K562 (cell line): ENCODE data around the gene SELENOO. TPM values are rescaled to one million over a fixed set of nuclear protein-coding genes. Genes with fewer than 3 reads are reported as not detected.

Experiments used
- ATAC-seq: fragments of 200-7000 bp; cut with Tn5 transposase; 3 replicates; pipeline ENCODE4 v1.9.1; 2020; ENCODE audit warnings: moderate library complexity
- BruUV-seq: library from RNA; stranded (reverse); fragments of 400-500 nt; replicated peaks from 2 replicates; lab custom pipeline; 2021; lab: Mats Ljungman, UMichigan
- CTCF ChIA-PET: fragments of 300-600 bp; formaldehyde crosslinking; extraction: SDS; loops from one replicate; lab custom pipeline; 2021; ENCODE audit warnings: low intra/inter-chr PET ratio; lab: Yijun Ruan, JAX
- POLR2A ChIA-PET: fragments of 300-600, 350-650 bp; sonication (Branson Sonifier 250); formaldehyde crosslinking; extraction: SDS; loops from one replicate; lab custom pipeline; 2021; ENCODE audit warnings: antibody characterized with exemption, inconsistent platforms; lab: Yijun Ruan, JAX
- DNase-seq, 4 experiments: peaks; one replicate each; pipeline versions ENCODE4 v3.0.0 to v3.0.0-alpha.2; 2011 to 2018; ENCODE audit warnings: low spot score in 3 of 4, mixed read lengths in 3 of 4; ENCODE audit errors: extremely low read depth in 1 of 4
- FAIRE-seq: peaks from 2 replicates; lab custom pipeline; 2011; peaks lifted over from hg19 to GRCh38; lab: Jason Lieb, UNC
- H2AFZ ChIP-seq: 2 replicates; pipeline ENCODE4 v1.6.0; 2011; ENCODE audit warnings: low read depth, low read length, control low read depth, inconsistent platforms
- H3K27ac ChIP-seq: fragments of 200-600 bp; 3 replicates; pipeline ENCODE4 v1.8.0; 2011; ENCODE audit warnings: low read depth, mild to moderate bottlenecking, control low read depth, inconsistent platforms, low read length, moderate library complexity, mixed read lengths; ENCODE audit errors: extremely low read depth
- H3K27me3 ChIP-seq, 2 experiments: fragments of 300-600 bp in 1 of 2; 2 replicates in 1 of 2; 3 replicates in 1 of 2; pipeline versions ENCODE4 v1.6.0 to v1.8.0; 2011; ENCODE audit warnings: inconsistent platforms in 2 of 2, low read length in 2 of 2, mild to moderate bottlenecking in 1 of 2, mixed read lengths in 1 of 2, moderate library complexity in 1 of 2; ENCODE audit not compliant: control insufficient read depth in 2 of 2, insufficient read depth in 2 of 2
- H3K36me3 ChIP-seq: fragments of 300-600 bp; 3 replicates; pipeline ENCODE4 v1.8.0; 2011; ENCODE audit warnings: mild to moderate bottlenecking, low read length, inconsistent platforms; ENCODE audit not compliant: control insufficient read depth, insufficient read depth
- H3K4me1 ChIP-seq, 2 experiments: fragments of 200-600 bp in 1 of 2; replicated peaks in 1 of 2; 2 replicates in 1 of 2; 3 replicates in 1 of 2; pipeline versions ENCODE4 v1.5.1 to v1.8.0; 2011; ENCODE audit warnings: inconsistent platforms in 2 of 2, low read length in 2 of 2, mild to moderate bottlenecking in 1 of 2, mixed read lengths in 1 of 2, moderate library complexity in 1 of 2; ENCODE audit not compliant: control insufficient read depth in 2 of 2, insufficient read depth in 2 of 2
- H3K4me2 ChIP-seq: 2 replicates; pipeline ENCODE4 v1.6.1; 2011; ENCODE audit warnings: low read length, control low read depth, inconsistent platforms, mixed read lengths; ENCODE audit not compliant: insufficient read depth
- H3K4me3 ChIP-seq: fragments of 200-600 bp; sonication (generic), shearing (Covaris generic); 2 replicates; pipeline ENCODE4 v1.5.1; 2016; ENCODE audit warnings: control low read depth, inconsistent platforms
- H3K79me2 ChIP-seq: fragments of 200-600 bp; 3 replicates; pipeline ENCODE4 v1.8.0; 2011; ENCODE audit warnings: low read length, inconsistent platforms; ENCODE audit not compliant: control insufficient read depth, insufficient read depth
- H3K9ac ChIP-seq, 2 experiments: 2 replicates each; pipeline versions ENCODE4 v1.6.0 to v1.6.1; 2011; ENCODE audit warnings: low read depth in 2 of 2, low read length in 2 of 2, control low read depth in 1 of 2, inconsistent platforms in 1 of 2, mild to moderate bottlenecking in 1 of 2, mixed read lengths in 1 of 2; ENCODE audit not compliant: insufficient read depth in 1 of 2
- H3K9me1 ChIP-seq: one replicate; pipeline ENCODE4 v1.6.0; 2011; ENCODE audit warnings: inconsistent platforms, mild to moderate bottlenecking, low read length, moderate library complexity; ENCODE audit not compliant: control insufficient read depth, insufficient read depth
- H3K9me3 ChIP-seq: replicated peaks from 2 replicates; pipeline ENCODE4 v1.5.1; 2011; ENCODE audit warnings: low read depth, low read length, inconsistent platforms; ENCODE audit not compliant: control insufficient read depth, insufficient read depth
- H4K20me1 ChIP-seq: replicated peaks from 2 replicates; pipeline ENCODE4 v1.6.1; 2011; ENCODE audit warnings: low read length, inconsistent platforms, mixed read lengths; ENCODE audit not compliant: control insufficient read depth, insufficient read depth
- C11orf30 ChIP-seq: fragments of 450-650 bp; IDR thresholded peaks from 2 replicates; pipeline ENCODE4 v1.6.1; 2016; ENCODE audit warnings: low read depth, mild to moderate bottlenecking
- CCNT2 ChIP-seq: IDR thresholded peaks from 2 replicates; pipeline ENCODE4 v1.6.1; 2011; ENCODE audit warnings: borderline replicate concordance, low read depth, mild to moderate bottlenecking, moderate library complexity, mixed read lengths, low read length; ENCODE audit not compliant: insufficient read length; ENCODE audit errors: extremely low read depth
- FOXJ3 ChIP-seq: sonication (generic); formaldehyde crosslinking; IDR thresholded peaks from 2 replicates; pipeline ENCODE4 v1.4.0; 2020; ENCODE audit warnings: mild to moderate bottlenecking, missing genetic modification reagents
- FOXM1 ChIP-seq, 2 experiments: fragments of 450-650 bp in 1 of 2; sonication (generic) in 1 of 2; formaldehyde crosslinking in 1 of 2; IDR thresholded peaks; 2 replicates each; pipeline versions ENCODE4 v1.6.1 to v1.9.0; 2017 to 2022; ENCODE audit warnings: low read depth in 2 of 2, mild to moderate bottlenecking in 2 of 2, missing genetic modification reagents in 1 of 2, moderate library complexity in 1 of 2
- NFRKB ChIP-seq: fragments of 450-650 bp; IDR thresholded peaks from 2 replicates; pipeline ENCODE4 v1.6.1; 2016; ENCODE audit warnings: low read depth
- RAD21 ChIP-seq, 2 experiments: fragments of 250-450 bp in 1 of 2; fragments of 450-650 bp in 1 of 2; sonication (Bioruptor Pico) in 1 of 2; formaldehyde crosslinking in 1 of 2; IDR thresholded peaks in 1 of 2; conservative IDR thresholded peaks in 1 of 2; 2 replicates each; pipeline versions ENCODE4 v1.4.0 to v1.8.0; 2020 to 2022; ENCODE audit warnings: mild to moderate bottlenecking in 2 of 2, moderate library complexity in 1 of 2
- SAFB2 ChIP-seq: fragments of 200-400 bp; formaldehyde crosslinking; IDR thresholded peaks from 2 replicates; pipeline ENCODE4 v1.6.1; 2018; ENCODE audit warnings: borderline replicate concordance, low read length, low read depth, moderate library complexity; ENCODE audit not compliant: severe bottlenecking
- TCF7 ChIP-seq: sonication (generic); IDR thresholded peaks from 2 replicates; pipeline ENCODE4 v1.6.1; 2016; ENCODE audit warnings: antibody characterized with exemption, borderline replicate concordance
- TOE1 ChIP-seq, 2 experiments: fragments of 450-650 bp in 1 of 2; sonication (generic) in 1 of 2; formaldehyde crosslinking in 1 of 2; IDR thresholded peaks; 2 replicates each; pipeline versions ENCODE4 v1.7.1 to v1.8.0; 2016 to 2022; ENCODE audit warnings: borderline replicate concordance in 2 of 2, mild to moderate bottlenecking in 2 of 2, antibody characterized with exemption in 1 of 2, inconsistent platforms in 1 of 2, low read depth in 1 of 2, missing genetic modification reagents in 1 of 2, moderate library complexity in 1 of 2
- ZNF143 ChIP-seq: sonication (generic); formaldehyde crosslinking; IDR thresholded peaks from 2 replicates; pipeline ENCODE4 v1.9.0; 2022; ENCODE audit warnings: mild to moderate bottlenecking, missing genetic modification reagents
- ZNF165 ChIP-seq: fragments of 250-450 bp; sonication (Bioruptor Pico); IDR thresholded peaks from 2 replicates; pipeline ENCODE4 v1.4.0; 2020; ENCODE audit warnings: borderline replicate concordance
- ZNF668 ChIP-seq: fragments of 250-450 bp; sonication (Bioruptor Pico); IDR thresholded peaks from 2 replicates; pipeline ENCODE4 v1.8.0; 2022; ENCODE audit warnings: mild to moderate bottlenecking, inconsistent platforms
- WGBS: fragments of 100-300 bp; shearing (Covaris generic); methylation state at CpG from one replicate; pipeline ENCODE4 v1.1.6; 2016; ENCODE audit warnings: low coverage, mixed read lengths; ENCODE audit not compliant: insufficient coverage; ENCODE audit errors: missing lambda C conversion rate; 5-methylcytosine and 5-hydroxymethylcytosine counted together
- in situ Hi-C: fragments of 300-500 bp; cut with MboI; formaldehyde crosslinking; loops from 4 replicates; pipeline ENCODE4 v1.15.0; 2018; ENCODE audit warnings: inconsistent platforms, mixed read lengths
- intact Hi-C: fragments of 100-400 bp; cut with micrococcal nuclease; formaldehyde crosslinking; loops from 2 replicates; pipeline ENCODE4 v1.14.2; 2022
- polyA plus RNA-seq, 8 experiments: library from polyadenylated mRNA; depleted of rRNA in 4 of 8; stranded (reverse) in 5 of 8; unstranded in 3 of 8; fragments of >200 nt; fragmentation: Nextera tagmentation in 2 of 8; fragmentation: Illumina TruSeq in 1 of 8; extraction: Ambion mirVana in 2 of 8; extraction: Trizol in 1 of 8; gene quantifications; 2 replicates each; pipeline versions ENCODE4 v1.2.1 to v1.2.3, GENCODE V29; 2011 to 2014; ENCODE audit warnings: inconsistent platforms in 1 of 8, missing spikeins in 1 of 8
- total RNA-seq, 7 experiments: library from RNA; depleted of rRNA in 6 of 7; stranded (reverse); fragments of >200 nt in 6 of 7; fragmentation: Illumina TruSeq in 2 of 7; extraction: Trizol in 2 of 7; gene quantifications; 2 replicates each; pipeline versions ENCODE4 v1.2.1 to v1.2.3, GENCODE V29; 2011 to 2021; ENCODE audit warnings: low replicate concordance in 1 of 7
- TF ChIP-seq, protein P1 (sequence below), 2 experiments: fragments of 450-650 bp; formaldehyde crosslinking in 1 of 2; IDR thresholded peaks; 2 replicates each; pipeline versions ENCODE4 v1.4.0 to v1.6.1; 2014 to 2020; ENCODE audit warnings: mild to moderate bottlenecking in 2 of 2, borderline replicate concordance in 1 of 2, low read depth in 1 of 2

SELENOO gene
- total and polyA plus RNA-seq, 9 of the 15 experiments (the other 6 are each of a cell fraction or from before 2014, with no cell fraction given) = 0.37 to 24.9 (median 8.3) TPM

DNA sequence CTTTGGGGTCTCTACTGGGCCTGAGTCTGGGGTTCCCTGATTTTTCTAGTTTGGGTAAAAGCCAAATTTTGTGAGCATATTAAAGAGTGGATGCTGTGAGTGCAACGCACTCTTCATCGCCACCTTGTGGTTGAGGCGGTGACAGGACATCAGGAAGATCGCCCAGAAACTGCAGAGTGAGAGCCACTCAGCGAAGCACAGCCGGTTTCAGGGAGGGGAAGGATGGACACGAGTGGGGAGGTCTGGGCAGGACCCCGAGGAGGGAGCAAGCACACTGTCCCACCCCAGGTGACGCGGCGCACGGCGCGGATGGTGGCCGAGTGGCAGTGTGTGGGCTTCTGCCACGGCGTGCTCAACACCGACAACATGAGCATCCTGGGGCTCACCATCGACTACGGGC lies 9.1 kb downstream of the SELENOO start:
- CTCF ChIA-PET = interaction anchor here (1.9 to 2.4 kb wide), 2 partner anchors 61 to 63 kb away, joined by 10 to 12 read pairs; no protein-coding TSS in a partner anchor
- BruUV-seq = no TSS peak
- intact Hi-C loops (loop anchor here (1.0 kb wide), 1 partner anchor 61 kb away; no protein-coding TSS in a partner anchor), in situ Hi-C loops (loop anchor here (5.0 kb wide), 1 partner anchor 68 kb away; no protein-coding TSS in a partner anchor)
- Histone ChIP-seq H3K4me2 (no peak overlapping the region), H3K4me1 (peaks cover 0 to 37% of the 10 kb centered on the region in 2 experiments; a peak in 2 of 5 replicates), H3K9me3 (0 out of 2 replicates have a peak, but pooled peaks cover 2% of the 10 kb centered on the region), H3K9me1 (no peaks in the 10 kb centered on the region), H3K27me3 (no peaks in the 10 kb centered on the region), H2AFZ (no peak overlapping the region), H3K79me2 (peaks cover 8% of the 10 kb centered on the region; the same call in 2 of the 3 replicates), H3K9ac (no peak overlapping the region), H3K4me3 (no peak overlapping the region), H3K36me3 (peaks cover 59% of the 10 kb centered on the region), H3K27ac (no peak overlapping the region), H4K20me1 (0 out of 2 replicates have a peak, but pooled peaks cover 3% of the 10 kb centered on the region)
- WGBS = 61% methylated on average over 17 of the region's 20 CpGs
- ATAC-seq (peak; percentile 89), FAIRE-seq (peak; percentile 78), DNase-seq (peak; percentile 38 to 72 (median 50))
- POLR2A ChIA-PET = no interaction called here
- TF ChIP-seq CCNT2 (no peak), FOXJ3 (CRISPR knock-in tag) (no peak), FOXM1 (IDR thresholded peaks at IDR 0.05; ENCODE audit: low read depth) (no peak), FOXM1 (CRISPR knock-in tag; IDR thresholded peaks at IDR 0.05; ENCODE audit: low read depth) (no peak), RAD21 (CRISPR knock-in tag; conservative IDR thresholded peaks at IDR 0.05 in 1 of 2, IDR thresholded peaks at IDR 0.05 in 1 of 2) (peak; percentile 39 to 67), SAFB2 (no peak), ZNF668 (CRISPR knock-in tag) (no peak), C11orf30 (no peak), ZNF165 (CRISPR knock-in tag) (no peak), TCF7 (no peak), ZNF143 (CRISPR knock-in tag) (no peak), TOE1 (IDR thresholded peaks at IDR 0.05; ENCODE audit: borderline replicate concordance) (no peak), TOE1 (CRISPR knock-in tag; IDR thresholded peaks at IDR 0.05; ENCODE audit: borderline replicate concordance, low read depth) (no peak), NFRKB (no peak)
- TF ChIP-seq, protein P1, sequence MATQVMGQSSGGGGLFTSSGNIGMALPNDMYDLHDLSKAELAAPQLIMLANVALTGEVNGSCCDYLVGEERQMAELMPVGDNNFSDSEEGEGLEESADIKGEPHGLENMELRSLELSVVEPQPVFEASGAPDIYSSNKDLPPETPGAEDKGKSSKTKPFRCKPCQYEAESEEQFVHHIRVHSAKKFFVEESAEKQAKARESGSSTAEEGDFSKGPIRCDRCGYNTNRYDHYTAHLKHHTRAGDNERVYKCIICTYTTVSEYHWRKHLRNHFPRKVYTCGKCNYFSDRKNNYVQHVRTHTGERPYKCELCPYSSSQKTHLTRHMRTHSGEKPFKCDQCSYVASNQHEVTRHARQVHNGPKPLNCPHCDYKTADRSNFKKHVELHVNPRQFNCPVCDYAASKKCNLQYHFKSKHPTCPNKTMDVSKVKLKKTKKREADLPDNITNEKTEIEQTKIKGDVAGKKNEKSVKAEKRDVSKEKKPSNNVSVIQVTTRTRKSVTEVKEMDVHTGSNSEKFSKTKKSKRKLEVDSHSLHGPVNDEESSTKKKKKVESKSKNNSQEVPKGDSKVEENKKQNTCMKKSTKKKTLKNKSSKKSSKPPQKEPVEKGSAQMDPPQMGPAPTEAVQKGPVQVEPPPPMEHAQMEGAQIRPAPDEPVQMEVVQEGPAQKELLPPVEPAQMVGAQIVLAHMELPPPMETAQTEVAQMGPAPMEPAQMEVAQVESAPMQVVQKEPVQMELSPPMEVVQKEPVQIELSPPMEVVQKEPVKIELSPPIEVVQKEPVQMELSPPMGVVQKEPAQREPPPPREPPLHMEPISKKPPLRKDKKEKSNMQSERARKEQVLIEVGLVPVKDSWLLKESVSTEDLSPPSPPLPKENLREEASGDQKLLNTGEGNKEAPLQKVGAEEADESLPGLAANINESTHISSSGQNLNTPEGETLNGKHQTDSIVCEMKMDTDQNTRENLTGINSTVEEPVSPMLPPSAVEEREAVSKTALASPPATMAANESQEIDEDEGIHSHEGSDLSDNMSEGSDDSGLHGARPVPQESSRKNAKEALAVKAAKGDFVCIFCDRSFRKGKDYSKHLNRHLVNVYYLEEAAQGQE (IDR thresholded peaks at IDR 0.05; ENCODE audit: borderline replicate concordance) = peak; percentile 61; the same call in 1 of the 2 replicates
- TF ChIP-seq, protein P1 (CRISPR knock-in tag; IDR thresholded peaks at IDR 0.05; ENCODE audit: low read depth) = no peak
